ENCODE results near the gene PCGF1.
"Not testable (repeated sequence)": the region's sequence is repeated elsewhere in the genome, so short reads cannot be mapped to it uniquely, and the experiment has no call there.

PCGF1 gene

GRCh38 chr2:74471332-74472065 lies 36.0 kb downstream of the PCGF1 start:
- peak in 1 of 2 donors; percentile 1 for ATAC-seq

DNA sequence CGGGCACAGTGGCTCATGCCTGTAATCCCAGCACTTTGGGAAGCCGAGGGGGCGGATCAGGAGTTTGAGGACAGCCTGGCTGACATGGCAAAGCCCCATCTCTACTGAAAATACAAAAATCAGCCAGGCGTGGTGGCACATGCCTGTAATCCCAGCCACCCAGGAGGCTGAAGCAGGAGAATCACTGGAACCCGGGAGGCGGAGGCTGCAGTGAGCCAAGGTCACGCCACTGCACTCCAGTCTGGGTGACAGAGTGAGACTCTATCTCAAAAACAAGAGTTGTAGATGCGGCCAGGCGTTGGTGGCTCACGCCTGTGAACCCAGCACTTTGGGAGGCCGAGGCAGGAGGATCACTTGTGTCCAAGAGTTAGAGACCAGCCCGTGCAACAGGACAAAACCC lies 36.8 kb downstream of the PCGF1 start:
- ATAC-seq: not testable (repeated sequence)

- ATAC-seq: no peak
Measured at GRCh38 chr2:74464406-74464805, 43.1 kb downstream of the PCGF1 start.

- no peak for ATAC-seq
Measured at GRCh38 chr2:74462786-74463105, 44.7 kb downstream of the PCGF1 start.

DNA sequence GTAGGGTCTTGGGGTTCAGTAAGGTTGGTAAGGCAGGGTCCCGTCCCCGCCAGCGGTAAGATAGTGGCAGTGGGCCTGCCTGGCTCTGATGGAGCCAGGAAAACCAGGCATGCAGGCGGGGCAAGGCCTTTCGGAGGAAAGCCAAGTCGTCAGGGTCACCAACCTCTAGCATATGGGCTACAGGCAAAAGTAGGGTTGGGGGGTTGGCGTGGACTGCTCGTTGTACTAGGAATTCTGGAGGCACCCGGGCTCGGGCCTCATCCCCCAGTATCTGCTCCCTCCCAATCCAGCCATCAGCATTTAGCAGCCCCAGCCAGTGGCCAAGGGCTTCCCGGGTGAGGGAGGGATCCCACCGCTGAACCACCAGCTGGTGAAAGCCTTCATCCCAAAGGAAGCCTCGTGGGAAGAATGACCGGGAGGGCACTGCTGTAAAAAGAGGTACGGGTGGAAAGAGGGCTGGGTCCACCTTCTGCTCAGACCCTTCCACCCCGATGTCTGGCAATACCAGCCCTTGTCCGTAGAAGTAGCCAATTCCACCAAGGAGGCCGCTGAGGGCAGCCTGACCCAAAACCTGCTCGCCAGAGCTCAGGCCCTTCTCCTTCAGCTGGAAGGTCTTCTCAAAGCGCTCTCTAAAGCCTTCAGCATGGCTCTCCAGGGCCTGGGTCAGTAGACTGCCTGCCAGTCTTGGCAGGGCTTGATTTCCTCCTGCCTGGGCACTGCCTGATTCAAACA lies 45.3 kb downstream of the PCGF1 start:
- no peak for ATAC-seq

DNA sequence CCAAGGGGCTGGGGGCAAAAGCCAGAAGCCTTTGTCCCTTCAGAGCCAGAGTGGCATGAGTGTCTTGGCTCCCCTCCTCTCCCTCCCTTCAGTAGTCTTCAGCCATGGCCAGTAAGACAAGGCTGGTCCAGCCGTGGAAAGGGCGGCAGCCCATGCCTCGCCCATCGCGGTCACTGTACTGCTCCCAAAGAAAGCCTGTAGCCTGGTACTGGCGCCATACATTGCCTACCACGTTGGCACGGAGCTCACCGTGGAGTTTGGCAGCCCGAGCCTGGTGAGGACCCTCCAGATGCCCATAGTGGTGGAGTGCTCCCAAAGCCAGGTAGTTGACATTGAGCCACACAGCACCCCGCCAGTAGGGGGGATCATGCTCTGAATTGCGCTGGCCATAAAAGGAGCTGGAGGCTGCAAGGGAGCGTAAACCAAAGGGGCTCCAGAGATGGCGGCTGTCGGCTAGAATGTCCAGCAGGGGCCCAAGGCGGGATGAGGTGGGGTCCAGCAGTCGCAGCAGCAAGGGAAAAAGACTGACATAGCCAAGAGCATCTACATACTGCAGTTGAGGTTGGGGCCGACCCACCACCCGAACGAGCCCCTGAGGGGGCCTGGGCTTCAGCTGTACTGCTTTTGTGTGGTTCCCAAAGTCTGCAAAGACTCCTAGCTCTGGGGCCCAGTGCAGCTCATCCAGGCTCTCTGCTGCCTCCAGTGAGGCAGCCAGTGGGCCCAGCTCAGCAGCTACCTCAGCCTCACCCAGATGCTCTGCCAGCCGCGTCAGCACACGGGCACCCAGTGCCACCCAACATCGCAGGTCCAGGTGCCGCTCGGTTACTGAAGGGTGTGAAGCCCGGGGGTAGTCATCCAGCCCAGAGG lies 46.1 kb downstream of the PCGF1 start:
- no peak for ATAC-seq

- ATAC-seq: not testable (repeated sequence)
Measured at GRCh38 chr2:74460187-74460586, 47.3 kb downstream of the PCGF1 start.

GRCh38 chr2:74459503-74460118 lies 47.9 kb downstream of the PCGF1 start:
- ATAC-seq: not testable (repeated sequence)

GRCh38 chr2:74458938-74459363 lies 48.5 kb downstream of the PCGF1 start:
- ATAC-seq: no peak

GRCh38 chr2:74458132-74458937 lies 49.2 kb downstream of the PCGF1 start, which contains the start of gene WBP1:
Gene WBP1 (plus strand): TSS chr2:74458438. CDS start chr2:74458603, 165 bp downstream.
- ATAC-seq: peak; percentile 87 to 91

GRCh38 chr2:74457549-74458131 lies 49.9 kb downstream of the PCGF1 start:
- peak; percentile 18 to 23 for ATAC-seq

DNA sequence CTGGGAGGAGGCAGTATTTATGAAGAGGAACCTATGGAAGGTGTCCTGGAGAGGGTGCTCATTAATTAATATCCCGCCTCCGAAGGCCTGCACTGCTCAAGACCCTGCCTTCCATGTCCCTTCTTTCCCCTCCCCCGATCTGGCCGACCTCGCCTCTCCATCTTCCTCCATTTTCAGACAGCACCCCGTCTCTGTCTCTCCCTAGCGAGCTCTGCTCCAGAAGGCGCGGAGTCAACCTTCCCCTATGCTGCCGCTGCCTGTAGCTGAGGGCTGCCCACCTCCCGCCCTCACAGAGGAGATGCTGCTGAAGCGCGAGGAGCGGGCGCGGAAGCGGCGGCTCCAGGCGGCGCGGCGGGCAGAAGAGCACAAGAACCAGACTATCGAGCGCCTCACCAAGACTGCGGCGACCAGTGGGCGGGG lies 50.4 kb downstream of the PCGF1 start:
- no peak for ATAC-seq
